ENCODE results near the gene HSPB2.

DNA sequence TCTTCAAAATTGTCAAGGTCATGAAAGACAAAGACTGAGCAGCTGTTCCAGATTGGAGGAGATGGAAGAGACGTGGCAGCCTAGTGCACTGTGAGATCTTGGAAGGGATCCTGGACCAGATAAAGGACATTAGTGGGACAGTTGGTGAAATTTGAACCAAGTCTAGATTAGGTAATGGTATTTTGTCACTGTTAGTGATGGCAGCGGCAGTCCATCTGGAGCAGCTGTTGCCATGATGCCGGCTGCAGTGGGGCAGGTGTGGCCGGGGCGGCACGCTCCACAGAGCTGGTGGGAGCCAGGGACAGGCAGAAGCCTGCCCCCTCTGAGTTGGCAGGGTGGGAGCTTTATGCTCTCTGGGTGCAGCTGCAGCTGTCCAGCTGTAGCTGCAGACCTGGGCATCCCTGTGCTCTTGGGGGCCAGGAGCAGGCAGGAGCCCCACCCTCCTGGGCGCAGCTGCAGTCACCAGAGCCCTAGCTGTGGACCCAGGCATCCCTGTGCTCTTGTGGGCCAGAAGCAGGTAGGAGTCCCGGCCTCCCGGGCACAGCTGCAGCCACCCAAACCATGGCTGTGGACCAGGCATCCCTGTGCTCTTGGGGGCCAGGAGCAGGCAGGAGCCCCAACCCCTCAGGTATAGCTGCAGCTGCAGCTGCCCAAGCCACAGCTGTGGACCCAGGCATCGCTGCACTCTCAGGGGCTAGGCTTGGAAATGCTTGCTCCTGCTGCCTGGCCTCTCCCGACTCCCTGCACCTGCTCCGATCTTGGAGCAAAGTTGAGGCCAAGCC lies 45.3 kb downstream of the HSPB2 start:
- TF ChIP-seq EP300 (IDR thresholded peaks at IDR 0.05) (no peak), POLR2A (IDR thresholded peaks at IDR 0.05) (no peak)
- TF ChIP-seq, protein P1, sequence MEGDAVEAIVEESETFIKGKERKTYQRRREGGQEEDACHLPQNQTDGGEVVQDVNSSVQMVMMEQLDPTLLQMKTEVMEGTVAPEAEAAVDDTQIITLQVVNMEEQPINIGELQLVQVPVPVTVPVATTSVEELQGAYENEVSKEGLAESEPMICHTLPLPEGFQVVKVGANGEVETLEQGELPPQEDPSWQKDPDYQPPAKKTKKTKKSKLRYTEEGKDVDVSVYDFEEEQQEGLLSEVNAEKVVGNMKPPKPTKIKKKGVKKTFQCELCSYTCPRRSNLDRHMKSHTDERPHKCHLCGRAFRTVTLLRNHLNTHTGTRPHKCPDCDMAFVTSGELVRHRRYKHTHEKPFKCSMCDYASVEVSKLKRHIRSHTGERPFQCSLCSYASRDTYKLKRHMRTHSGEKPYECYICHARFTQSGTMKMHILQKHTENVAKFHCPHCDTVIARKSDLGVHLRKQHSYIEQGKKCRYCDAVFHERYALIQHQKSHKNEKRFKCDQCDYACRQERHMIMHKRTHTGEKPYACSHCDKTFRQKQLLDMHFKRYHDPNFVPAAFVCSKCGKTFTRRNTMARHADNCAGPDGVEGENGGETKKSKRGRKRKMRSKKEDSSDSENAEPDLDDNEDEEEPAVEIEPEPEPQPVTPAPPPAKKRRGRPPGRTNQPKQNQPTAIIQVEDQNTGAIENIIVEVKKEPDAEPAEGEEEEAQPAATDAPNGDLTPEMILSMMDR (IDR thresholded peaks at IDR 0.05), result no peak

Measured in gastroesophageal sphincter (tissue), 3 donors.